Measurements from ENCODE around the gene KHDRBS1.

The KHDRBS1 gene

DNA sequence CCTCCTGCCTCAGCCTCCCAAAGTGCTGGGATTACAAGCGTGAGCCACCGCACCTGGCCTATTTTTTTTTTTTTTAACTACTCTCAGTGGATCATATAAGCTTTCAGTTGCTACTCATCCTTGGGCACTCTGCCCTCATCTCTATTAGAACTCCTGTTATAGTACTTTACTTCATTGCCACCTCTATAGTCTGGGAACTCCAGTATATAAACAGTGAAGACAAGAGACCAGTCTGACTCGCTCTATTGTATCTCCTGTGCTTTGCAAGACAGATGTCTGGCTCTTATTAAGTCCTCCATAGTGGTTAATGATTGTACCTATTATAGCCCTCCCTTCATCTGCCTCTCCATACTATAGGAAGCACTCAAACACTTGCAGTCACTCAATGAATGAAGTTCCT lies 15.1 kb downstream of the KHDRBS1 start:
- H3K27me3 ChIP-seq (ENCODE audit: control insufficient read depth, low read length) = no peaks in the 10 kb centered on the region
- no peak overlapping the region for H3K4me2 ChIP-seq (ENCODE audit: low read length)
- no peak overlapping the region for H3K27ac ChIP-seq (ENCODE audit: low read depth, low read length)
- H4K20me1 ChIP-seq (ENCODE audit: control insufficient read depth, insufficient read depth, low read depth, low read length) = peaks cover 13% of the 10 kb centered on the region; the same call in 1 of the 2 replicates
- H3K9me3 ChIP-seq (ENCODE audit: control insufficient read depth, insufficient read depth, low read length) = no peaks in the 10 kb centered on the region
- H3K4me3 ChIP-seq (ENCODE audit: low read length) = no peak overlapping the region
- H3K36me3 ChIP-seq (ENCODE audit: control insufficient read depth, low read length) = peaks cover 76% of the 10 kb centered on the region
- H3K4me1 ChIP-seq (ENCODE audit: control insufficient read depth, low read length) = peaks cover 9% of the 10 kb centered on the region; the same call in 1 of the 2 replicates
- H3K79me2 ChIP-seq (ENCODE audit: control insufficient read depth, low read length) = peaks cover 99% of the 10 kb centered on the region
- TF ChIP-seq, protein P1, sequence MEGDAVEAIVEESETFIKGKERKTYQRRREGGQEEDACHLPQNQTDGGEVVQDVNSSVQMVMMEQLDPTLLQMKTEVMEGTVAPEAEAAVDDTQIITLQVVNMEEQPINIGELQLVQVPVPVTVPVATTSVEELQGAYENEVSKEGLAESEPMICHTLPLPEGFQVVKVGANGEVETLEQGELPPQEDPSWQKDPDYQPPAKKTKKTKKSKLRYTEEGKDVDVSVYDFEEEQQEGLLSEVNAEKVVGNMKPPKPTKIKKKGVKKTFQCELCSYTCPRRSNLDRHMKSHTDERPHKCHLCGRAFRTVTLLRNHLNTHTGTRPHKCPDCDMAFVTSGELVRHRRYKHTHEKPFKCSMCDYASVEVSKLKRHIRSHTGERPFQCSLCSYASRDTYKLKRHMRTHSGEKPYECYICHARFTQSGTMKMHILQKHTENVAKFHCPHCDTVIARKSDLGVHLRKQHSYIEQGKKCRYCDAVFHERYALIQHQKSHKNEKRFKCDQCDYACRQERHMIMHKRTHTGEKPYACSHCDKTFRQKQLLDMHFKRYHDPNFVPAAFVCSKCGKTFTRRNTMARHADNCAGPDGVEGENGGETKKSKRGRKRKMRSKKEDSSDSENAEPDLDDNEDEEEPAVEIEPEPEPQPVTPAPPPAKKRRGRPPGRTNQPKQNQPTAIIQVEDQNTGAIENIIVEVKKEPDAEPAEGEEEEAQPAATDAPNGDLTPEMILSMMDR (IDR thresholded peaks at IDR 0.05; ENCODE audit: low read depth, low read length, poor library complexity, severe bottlenecking) = no peak
- no peak for TF ChIP-seq EZH2phosphoT487 (IDR thresholded peaks at IDR 0.05; ENCODE audit: borderline replicate concordance, low read length)
- peaks cover 5% of the 10 kb centered on the region; the same call in 1 of the 2 replicates for H3F3A ChIP-seq (ENCODE audit: control insufficient read depth, insufficient read depth)
- no peaks in the 10 kb centered on the region for H3K9me2 ChIP-seq (replicated peaks; ENCODE audit: control insufficient read depth, low read length)

DNA sequence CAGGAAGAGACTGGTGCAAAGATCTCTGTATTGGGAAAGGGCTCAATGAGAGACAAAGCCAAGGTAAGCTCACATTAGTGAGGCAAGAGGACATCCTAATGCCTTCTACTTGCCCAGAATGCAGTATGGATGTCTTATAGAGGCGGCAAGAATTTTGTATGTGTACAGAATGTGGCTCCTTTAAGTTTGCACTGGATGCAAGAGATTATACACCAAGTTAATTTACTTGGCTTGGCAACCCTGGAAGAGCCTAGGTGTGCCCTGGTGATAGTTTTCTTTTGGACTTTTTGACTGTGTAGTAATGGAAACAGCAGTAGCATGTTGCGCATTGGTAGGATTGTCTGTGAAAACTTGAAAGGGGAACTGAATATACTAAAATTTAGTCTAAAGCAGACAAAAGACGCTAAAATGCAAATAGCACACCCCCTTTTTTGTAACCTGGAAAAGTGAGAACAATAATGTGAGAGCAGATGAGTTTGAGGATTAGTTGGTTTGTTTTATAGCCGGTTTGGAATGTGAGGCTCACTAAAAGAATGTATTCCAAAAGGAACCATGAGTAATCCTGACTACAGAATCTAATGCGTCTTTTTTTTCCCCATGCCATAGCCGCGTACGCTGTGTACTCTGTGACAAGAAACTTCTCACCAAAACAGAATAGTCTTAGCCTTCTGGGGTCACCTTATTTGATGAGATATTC lies 18.1 kb downstream of the KHDRBS1 start:
- Histone ChIP-seq H3K27ac (ENCODE audit: low read depth, low read length) (no peak overlapping the region), H3K9me3 (ENCODE audit: control insufficient read depth, insufficient read depth, low read length) (no peaks in the 10 kb centered on the region), H3F3A (ENCODE audit: control insufficient read depth, insufficient read depth) (peaks cover 5% of the 10 kb centered on the region; the same call in 1 of the 2 replicates), H3K27me3 (ENCODE audit: control insufficient read depth, low read length) (no peaks in the 10 kb centered on the region), H3K79me2 (ENCODE audit: control insufficient read depth, low read length) (peaks cover 95% of the 10 kb centered on the region), H3K4me1 (ENCODE audit: control insufficient read depth, low read length) (peaks cover 3% of the 10 kb centered on the region; the same call in 1 of the 2 replicates), H3K4me2 (ENCODE audit: low read length) (no peak overlapping the region), H3K9me2 (replicated peaks; ENCODE audit: control insufficient read depth, low read length) (no peaks in the 10 kb centered on the region), H3K4me3 (ENCODE audit: low read length) (no peak overlapping the region), H3K36me3 (ENCODE audit: control insufficient read depth, low read length) (peaks cover 83% of the 10 kb centered on the region), H4K20me1 (ENCODE audit: control insufficient read depth, insufficient read depth, low read depth, low read length) (peaks cover 5% of the 10 kb centered on the region; the same call in 1 of the 2 replicates)
- TF ChIP-seq EZH2phosphoT487 (IDR thresholded peaks at IDR 0.05; ENCODE audit: borderline replicate concordance, low read length) = no peak
- TF ChIP-seq, protein P1 (IDR thresholded peaks at IDR 0.05; ENCODE audit: low read depth, low read length, poor library complexity, severe bottlenecking) = no peak

GRCh38 chr1:32032275-32032615 lies 18.6 kb downstream of the KHDRBS1 start:
- peaks cover 5% of the 10 kb centered on the region; the same call in 1 of the 2 replicates for H3F3A ChIP-seq (ENCODE audit: control insufficient read depth, insufficient read depth)
- no peak overlapping the region for H3K27ac ChIP-seq (ENCODE audit: low read depth, low read length)
- peaks cover 84% of the 10 kb centered on the region for H3K36me3 ChIP-seq (ENCODE audit: control insufficient read depth, low read length)
- no peak overlapping the region for H3K4me2 ChIP-seq (ENCODE audit: low read length)
- 0 out of 2 replicates have a peak, but pooled peaks cover 4% of the 10 kb centered on the region for H4K20me1 ChIP-seq (ENCODE audit: control insufficient read depth, insufficient read depth, low read depth, low read length)
- H3K79me2 ChIP-seq (ENCODE audit: control insufficient read depth, low read length) = peaks cover 95% of the 10 kb centered on the region
- H3K4me3 ChIP-seq (ENCODE audit: low read length) = no peak overlapping the region
- no peaks in the 10 kb centered on the region for H3K27me3 ChIP-seq (ENCODE audit: control insufficient read depth, low read length)
- peaks cover 3% of the 10 kb centered on the region; the same call in 1 of the 2 replicates for H3K4me1 ChIP-seq (ENCODE audit: control insufficient read depth, low read length)
- H3K9me2 ChIP-seq (replicated peaks; ENCODE audit: control insufficient read depth, low read length) = no peaks in the 10 kb centered on the region
- no peaks in the 10 kb centered on the region for H3K9me3 ChIP-seq (ENCODE audit: control insufficient read depth, insufficient read depth, low read length)
- TF ChIP-seq, protein P1 (IDR thresholded peaks at IDR 0.05; ENCODE audit: low read depth, low read length, poor library complexity, severe bottlenecking) = no peak
- TF ChIP-seq EZH2phosphoT487 (IDR thresholded peaks at IDR 0.05; ENCODE audit: borderline replicate concordance, low read length) = no peak
